ENCODE results near the gene UROC1. TPM values are rescaled to one million over a fixed set of nuclear protein-coding genes. Genes with fewer than 3 reads are reported as not detected.

Gene UROC1
- total and polyA plus RNA-seq, 2 of the 4 experiments (the other 2 are of a cell fraction): not detected

GRCh38 chr3:126454025-126454424 lies 63.5 kb downstream of the UROC1 start:
- H3K9me3 ChIP-seq (ENCODE audit: control insufficient read depth, insufficient read depth, low read length): no peaks in the 10 kb centered on the region
- no peak overlapping the region for H2AK9ac ChIP-seq (replicated peaks; ENCODE audit: low read depth, low read length, poor library complexity)
- H3K23ac ChIP-seq (ENCODE audit: low read depth, low read length): no peak overlapping the region
- no peak overlapping the region for H4K5ac ChIP-seq (ENCODE audit: low read depth, low read length)
- no peak overlapping the region for H3K4me3 ChIP-seq (ENCODE audit: insufficient read depth, low read depth, low read length)
- no peaks in the 10 kb centered on the region for H3K27me3 ChIP-seq (ENCODE audit: control insufficient read depth, insufficient read depth, low read length)
- no peak overlapping the region for H4K91ac ChIP-seq (ENCODE audit: insufficient read depth, low read depth, low read length)
- no peak overlapping the region for H2AK5ac ChIP-seq (ENCODE audit: low read depth, low read length)
- no peak overlapping the region for H3K56ac ChIP-seq (ENCODE audit: extremely low read depth, insufficient read depth, low read length)
- POLR2A ChIA-PET (ENCODE audit: unreplicated experiment): no interaction called here
- no peak overlapping the region for H2AFZ ChIP-seq (replicated peaks; ENCODE audit: low read length, poor library complexity)
- peaks cover 28% of the 10 kb centered on the region for H3K36me3 ChIP-seq (ENCODE audit: control insufficient read depth, insufficient read depth, low read length)
- no peak overlapping the region for H2BK20ac ChIP-seq (ENCODE audit: low read depth, low read length)
- in situ Hi-C loops (cut with MboI; ENCODE audit: low sequenced_read_pairs): no loop called here
- H3K9ac ChIP-seq (ENCODE audit: low read depth, low read length): no peak overlapping the region
- H2BK120ac ChIP-seq (ENCODE audit: low read depth, low read length): no peak overlapping the region
- no peak overlapping the region for H3K14ac ChIP-seq (replicated peaks; ENCODE audit: low read depth, low read length)
- intact Hi-C loops (cut with micrococcal nuclease): no loop called here
- dilution Hi-C loops (cut with HindIII; ENCODE audit: low sequenced_read_pairs, unreplicated experiment): no loop called here
- CTCF ChIA-PET: interaction anchor here (1.0 kb wide), 1 partner anchor 17 kb away, joined by 4 read pairs; no protein-coding TSS in a partner anchor
- no CpG with 5 or more reads among the region's 1 CpG for WGBS, 2 experiments (ENCODE audit: extremely low coverage in 2 of 2, insufficient read length in 1 of 2)
- ATAC-seq (ENCODE audit: low read depth) (no peak), DNase-seq (no peak)
- no peaks in the 10 kb centered on the region for H3K4me1 ChIP-seq (ENCODE audit: control insufficient read depth, insufficient read depth, low read length)
- H2BK15ac ChIP-seq (ENCODE audit: low read depth, low read length): no peak overlapping the region
- no peak overlapping the region for H3K4me2 ChIP-seq (ENCODE audit: low read depth, low read length)
- H4K20me1 ChIP-seq (ENCODE audit: insufficient read depth, low read length): peaks cover 14% of the 10 kb centered on the region
- no TSS peak for BruUV-seq (replicated peaks)
- H2BK5ac ChIP-seq (ENCODE audit: low read depth, low read length, poor library complexity, severe bottlenecking): no peak overlapping the region
- H4K8ac ChIP-seq (ENCODE audit: low read depth in 2 of 2, low read length in 2 of 2): no peak overlapping the region
- H3K27ac ChIP-seq (ENCODE audit: insufficient read depth, low read length): no peak overlapping the region
- H3K9me1 ChIP-seq (ENCODE audit: insufficient read depth, low read length): peaks cover 3% of the 10 kb centered on the region; the same call in 1 of the 2 replicates
- H3K79me1 ChIP-seq (ENCODE audit: low read depth in 1 of 2, low read length in 2 of 2): peaks cover 7 to 23% of the 10 kb centered on the region in 2 experiments
- no peak overlapping the region for H3K4ac ChIP-seq (ENCODE audit: low read depth, low read length)
- TF ChIP-seq RFX5 (IDR thresholded peaks at IDR 0.05; ENCODE audit: low read depth, low read length) (no peak), MXI1 (IDR thresholded peaks at IDR 0.05; ENCODE audit: borderline replicate concordance, low read depth, low read length) (no peak), MAFK (IDR thresholded peaks at IDR 0.05; ENCODE audit: low read depth, low read length) (peak; percentile 98)
- H3K18ac ChIP-seq (ENCODE audit: low read depth, low read length): no peak overlapping the region
